ENCODE results near the gene P2RX3.

- TF ChIP-seq POLR2AphosphoS5 (IDR thresholded peaks at IDR 0.05; ENCODE audit: insufficient read depth in 1 of 2, low read depth in 1 of 2) (no peak), CTCF (IDR thresholded peaks at IDR 0.05) (no peak)
These were observed 20.0 kb upstream of the P2RX3 start for GRCh38 chr11:57318178-57318577.
